Bladder microvascular endothelial cell (primary cell): ENCODE results near the gene TMEM247. TPM values are rescaled to one million over a fixed set of nuclear protein-coding genes. Genes with fewer than 3 reads are reported as not detected.

Experiments used
- total RNA-seq: library from RNA; depleted of rRNA; stranded (reverse); fragments of >200 nt; gene quantifications from 2 replicates; pipeline ENCODE4 v1.2.3, GENCODE V29; 2014

TMEM247 gene
- total RNA-seq = not detected in 2 replicates

GRCh38 chr2:46479265-46479664 lies at the start of gene TMEM247:
Gene TMEM247 (plus strand): TSS chr2:46479565.

Other genes starting within 250 kb of the TMEM247 start
- gene EPAS1, start 182.2 kb upstream of the TMEM247 start, total RNA-seq = 182 and 257 TPM in 2 replicates
- gene RHOQ, start 62.9 kb downstream of the TMEM247 start, total RNA-seq = 14.9 and 25.3 TPM in 2 replicates
- gene ATP6V1E2, start 63.0 kb downstream of the TMEM247 start, total RNA-seq = 0.81 and 2.1 TPM in 2 replicates
- gene PIGF, start 137.5 kb downstream of the TMEM247 start, total RNA-seq = 13.0 and 23.8 TPM in 2 replicates
- gene CRIPT, start 137.7 kb downstream of the TMEM247 start, total RNA-seq = 9.9 and 10.8 TPM in 2 replicates
- gene SOCS5, start 219.7 kb downstream of the TMEM247 start, total RNA-seq = 10.0 and 24.2 TPM in 2 replicates